Measurements from ENCODE around the gene LRPAP1.
"Not testable (repeated sequence)": the region's sequence is repeated elsewhere in the genome, so short reads cannot be mapped to it uniquely, and the experiment has no call there.

The LRPAP1 gene

GRCh38 chr4:3462790-3463415 is 69.3 kb downstream of the LRPAP1 start, which contains the start of gene DOK7:
DOK7 (plus strand) TSS chr4:3463306; CDS start chr4:3463376, 70 bp downstream.
- no peak for DNase-seq (ENCODE audit: low spot score)
- peak within 1 kb of the TSS; percentile 63; the same call in 1 of the 2 replicates for H3K27ac ChIP-seq
- POLR2A ChIA-PET (ENCODE audit: low non-redundant PET), result no interaction called here
- CTCF ChIA-PET, result no interaction called here
- no peak for TF ChIP-seq CTCF (conservative IDR thresholded peaks at IDR 0.05; ENCODE audit: low read depth)

- ChIA-PET POLR2A (ENCODE audit: low non-redundant PET) (no interaction called here), CTCF (no interaction called here)
- no peak for TF ChIP-seq CTCF (conservative IDR thresholded peaks at IDR 0.05; ENCODE audit: low read depth)
- H3K27ac ChIP-seq, result peak overlapping the region; percentile 63; the same call in 1 of the 2 replicates
- no peak for DNase-seq (ENCODE audit: low spot score)
These were observed 69.9 kb downstream of the LRPAP1 start for GRCh38 chr4:3462321-3462789.

- TF ChIP-seq CTCF (conservative IDR thresholded peaks at IDR 0.05; ENCODE audit: low read depth), result no peak
- CTCF ChIA-PET, result no interaction called here
- POLR2A ChIA-PET (ENCODE audit: low non-redundant PET), result no interaction called here
- H3K27ac ChIP-seq, result peak overlapping the region; percentile 63
- peak; percentile 66 for DNase-seq (ENCODE audit: low spot score)
These were observed 70.5 kb downstream of the LRPAP1 start for GRCh38 chr4:3461515-3462291.

GRCh38 chr4:3460926-3461325 is 71.3 kb downstream of the LRPAP1 start:
- DNase-seq (ENCODE audit: low spot score), result no peak
- ChIA-PET CTCF (no interaction called here), POLR2A (ENCODE audit: low non-redundant PET) (no interaction called here)
- no peak for TF ChIP-seq CTCF (conservative IDR thresholded peaks at IDR 0.05; ENCODE audit: low read depth)
- H3K27ac ChIP-seq, result peak overlapping the region; percentile 63

GRCh38 chr4:3459156-3459555 is 73.1 kb downstream of the LRPAP1 start:
- H3K27ac ChIP-seq; POLR2A ChIA-PET (ENCODE audit: low non-redundant PET); DNase-seq (ENCODE audit: low spot score); CTCF ChIA-PET: not testable (repeated sequence)

GRCh38 chr4:3458371-3458770 is 73.9 kb downstream of the LRPAP1 start:
- DNase-seq (ENCODE audit: low spot score), result no peak
- ChIA-PET POLR2A (ENCODE audit: low non-redundant PET) (no interaction called here), CTCF (no interaction called here)
- TF ChIP-seq CTCF (conservative IDR thresholded peaks at IDR 0.05; ENCODE audit: low read depth), result no peak
- no peak overlapping the region for H3K27ac ChIP-seq

GRCh38 chr4:3455596-3455995 is 76.6 kb downstream of the LRPAP1 start:
- DNase-seq (ENCODE audit: low spot score); CTCF ChIA-PET; H3K27ac ChIP-seq; POLR2A ChIA-PET (ENCODE audit: low non-redundant PET): not testable (repeated sequence)

All from RWPE1 (cell line).